Measurements from ENCODE around the gene CACNA1I. TPM values are rescaled to one million over a fixed set of nuclear protein-coding genes. Genes with fewer than 3 reads are reported as not detected.

Gene CACNA1I
- total RNA-seq, 1 donor from 2014 or later = 0.11 TPM

DNA sequence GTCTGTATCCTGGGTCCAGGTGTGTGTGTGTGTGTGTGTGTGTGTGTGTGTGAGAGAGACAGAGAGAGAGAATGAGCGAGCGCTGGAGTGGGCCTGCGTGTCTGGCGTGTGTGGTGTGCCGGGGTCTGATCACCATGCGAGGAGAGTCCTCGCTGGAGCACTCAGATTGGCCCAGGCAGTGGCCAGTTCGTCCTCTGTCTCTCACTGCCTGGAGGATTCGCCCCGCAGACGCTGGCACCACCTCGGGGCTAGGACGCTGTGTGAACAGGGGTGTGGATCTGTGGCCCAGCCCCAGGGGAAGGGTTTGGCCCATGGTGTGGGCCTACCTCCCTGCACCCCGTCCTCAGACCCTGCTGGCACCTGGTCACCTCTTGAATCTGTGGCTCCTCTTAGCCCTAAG is 11.6 kb upstream of the CACNA1I start:
- no peaks in the 10 kb centered on the region for H4K20me1 ChIP-seq (ENCODE audit: insufficient read depth, low read length)
- H3K9me3 ChIP-seq (ENCODE audit: insufficient read depth, low read depth, low read length) = no peaks in the 10 kb centered on the region
- H3K4me1 Mint-ChIP-seq (ENCODE audit: low read depth, unreplicated experiment) = no peaks in the 10 kb centered on the region
- no peak overlapping the region for H2AFZ ChIP-seq (ENCODE audit: low read depth, low read length)
- no peak overlapping the region for H3K9ac ChIP-seq (ENCODE audit: low read length)
- H3K27me3 Mint-ChIP-seq (ENCODE audit: low read depth, unreplicated experiment) = peaks cover 44% of the 10 kb centered on the region
- no peak overlapping the region for H3K4me3 Mint-ChIP-seq (ENCODE audit: unreplicated experiment)
- no peaks in the 10 kb centered on the region for H3K4me1 ChIP-seq (ENCODE audit: insufficient read depth, low read length)
- no peak overlapping the region for H3K27ac Mint-ChIP-seq (ENCODE audit: unreplicated experiment)
- H3K79me2 ChIP-seq (ENCODE audit: insufficient read depth, low read length) = no peaks in the 10 kb centered on the region
- no peak overlapping the region for H3K27ac ChIP-seq (ENCODE audit: low read depth, low read length)
- H3K4me3 ChIP-seq (ENCODE audit: insufficient read depth, low read depth, low read length) = no peak overlapping the region
- FAIRE-seq = no peak
- TF ChIP-seq EZH2 (IDR thresholded peaks at IDR 0.05; ENCODE audit: insufficient read depth, low read length) (no peak), CTCF (IDR thresholded peaks at IDR 0.05; ENCODE audit: insufficient read depth, low read depth, low read length) (no peak)
- peaks cover 57% of the 10 kb centered on the region for H3K27me3 ChIP-seq (ENCODE audit: insufficient read depth, low read length)
- H3K36me3 Mint-ChIP-seq (ENCODE audit: low read depth, unreplicated experiment) = peaks cover 3% of the 10 kb centered on the region
- H3K9me3 Mint-ChIP-seq (ENCODE audit: unreplicated experiment) = no peaks in the 10 kb centered on the region
- no peak for DNase-seq (ENCODE audit: low read depth)
- no peaks in the 10 kb centered on the region for H3K36me3 ChIP-seq (ENCODE audit: insufficient read depth, low read length)
- H3K4me2 ChIP-seq (ENCODE audit: low read length) = no peak overlapping the region

GRCh38 chr22:39559456-39560105 is 11.0 kb upstream of the CACNA1I start:
- no peaks in the 10 kb centered on the region for H3K9me3 Mint-ChIP-seq (ENCODE audit: unreplicated experiment)
- Histone ChIP-seq H3K4me3 (ENCODE audit: insufficient read depth, low read depth, low read length) (no peak overlapping the region), H3K4me2 (ENCODE audit: low read length) (no peak overlapping the region), H3K36me3 (ENCODE audit: insufficient read depth, low read length) (no peaks in the 10 kb centered on the region), H2AFZ (ENCODE audit: low read depth, low read length) (no peak overlapping the region), H4K20me1 (ENCODE audit: insufficient read depth, low read length) (no peaks in the 10 kb centered on the region), H3K9me3 (ENCODE audit: insufficient read depth, low read depth, low read length) (no peaks in the 10 kb centered on the region), H3K27me3 (ENCODE audit: insufficient read depth, low read length) (peaks cover 57% of the 10 kb centered on the region), H3K9ac (ENCODE audit: low read length) (no peak overlapping the region), H3K27ac (ENCODE audit: low read depth, low read length) (no peak overlapping the region), H3K79me2 (ENCODE audit: insufficient read depth, low read length) (no peaks in the 10 kb centered on the region), H3K4me1 (ENCODE audit: insufficient read depth, low read length) (no peaks in the 10 kb centered on the region)
- H3K27ac Mint-ChIP-seq (ENCODE audit: unreplicated experiment) = no peak overlapping the region
- TF ChIP-seq EZH2 (IDR thresholded peaks at IDR 0.05; ENCODE audit: insufficient read depth, low read length) = no peak
- peak; percentile 29 for TF ChIP-seq CTCF (IDR thresholded peaks at IDR 0.05; ENCODE audit: insufficient read depth, low read depth, low read length)
- H3K27me3 Mint-ChIP-seq (ENCODE audit: low read depth, unreplicated experiment) = peaks cover 43% of the 10 kb centered on the region
- peaks cover 3% of the 10 kb centered on the region for H3K36me3 Mint-ChIP-seq (ENCODE audit: low read depth, unreplicated experiment)
- H3K4me1 Mint-ChIP-seq (ENCODE audit: low read depth, unreplicated experiment) = no peaks in the 10 kb centered on the region
- FAIRE-seq = no peak
- no peak for DNase-seq (ENCODE audit: low read depth)
- no peak overlapping the region for H3K4me3 Mint-ChIP-seq (ENCODE audit: unreplicated experiment)

DNA sequence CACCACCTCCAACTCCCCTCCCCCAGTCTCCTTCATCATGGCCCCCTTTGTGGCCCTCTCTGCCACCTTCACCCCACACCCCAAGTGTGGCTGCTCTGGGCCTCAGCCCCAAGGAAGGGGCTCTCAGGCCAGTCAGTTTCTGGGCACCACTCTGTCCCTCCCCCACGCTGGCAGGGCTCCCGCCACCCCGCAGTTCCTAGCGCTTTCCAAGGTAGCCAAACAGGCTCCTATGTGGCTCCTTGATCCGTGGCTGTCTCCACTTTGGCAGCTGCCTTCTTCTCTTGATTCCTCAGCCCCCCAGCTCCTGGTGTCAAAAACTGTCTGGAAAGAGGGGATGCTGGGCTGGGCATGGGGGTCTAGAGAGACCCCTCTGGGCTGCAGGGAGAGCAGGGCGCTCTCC is 10.4 kb upstream of the CACNA1I start:
- peaks cover 3% of the 10 kb centered on the region for H3K36me3 Mint-ChIP-seq (ENCODE audit: low read depth, unreplicated experiment)
- H3K4me1 Mint-ChIP-seq (ENCODE audit: low read depth, unreplicated experiment) = no peaks in the 10 kb centered on the region
- TF ChIP-seq EZH2 (IDR thresholded peaks at IDR 0.05; ENCODE audit: insufficient read depth, low read length) (no peak), CTCF (IDR thresholded peaks at IDR 0.05; ENCODE audit: insufficient read depth, low read depth, low read length) (no peak)
- no peak overlapping the region for H3K4me3 Mint-ChIP-seq (ENCODE audit: unreplicated experiment)
- no peaks in the 10 kb centered on the region for H3K9me3 Mint-ChIP-seq (ENCODE audit: unreplicated experiment)
- H3K27me3 Mint-ChIP-seq (ENCODE audit: low read depth, unreplicated experiment) = peaks cover 43% of the 10 kb centered on the region
- H3K27ac Mint-ChIP-seq (ENCODE audit: unreplicated experiment) = no peak overlapping the region
- no peak for FAIRE-seq
- Histone ChIP-seq H3K27me3 (ENCODE audit: insufficient read depth, low read length) (peaks cover 57% of the 10 kb centered on the region), H3K4me3 (ENCODE audit: insufficient read depth, low read depth, low read length) (no peak overlapping the region), H3K9me3 (ENCODE audit: insufficient read depth, low read depth, low read length) (peaks cover under 1% of the 10 kb centered on the region), H3K79me2 (ENCODE audit: insufficient read depth, low read length) (no peaks in the 10 kb centered on the region), H3K36me3 (ENCODE audit: insufficient read depth, low read length) (no peaks in the 10 kb centered on the region), H3K9ac (ENCODE audit: low read length) (no peak overlapping the region), H3K27ac (ENCODE audit: low read depth, low read length) (no peak overlapping the region), H2AFZ (ENCODE audit: low read depth, low read length) (no peak overlapping the region), H3K4me2 (ENCODE audit: low read length) (no peak overlapping the region), H4K20me1 (ENCODE audit: insufficient read depth, low read length) (no peaks in the 10 kb centered on the region), H3K4me1 (ENCODE audit: insufficient read depth, low read length) (no peaks in the 10 kb centered on the region)
- no peak for DNase-seq (ENCODE audit: low read depth)

All from astrocyte (in vitro differentiated cells and primary cell).